Liver (tissue), 9 donors: ENCODE data around the gene NXN. TPM values are rescaled to one million over a fixed set of nuclear protein-coding genes. Genes with fewer than 3 reads are reported as not detected.

ENCODE experiments used
- DNase-seq: peaks from one replicate; pipeline ENCODE4 v3.0.0-alpha.2; 2017; ENCODE audit warnings: low spot score
- H3K27ac ChIP-seq, 2 donors: one replicate each; pipeline ENCODE4 v1.7.0; 2013; ENCODE audit warnings: inconsistent platforms in 2 of 2, low read length in 2 of 2, control low read depth in 1 of 2, low read depth in 1 of 2, mild to moderate bottlenecking in 1 of 2
- H3K27me3 ChIP-seq, 4 donors: one replicate each; pipeline versions ENCODE4 v1.6.1 to v1.7.0; 2013; ENCODE audit warnings: low read length in 3 of 4, inconsistent platforms in 1 of 4, mild to moderate bottlenecking in 1 of 4, moderate library complexity in 1 of 4; ENCODE audit not compliant: control insufficient read depth in 4 of 4, insufficient read depth in 4 of 4
- H3K36me3 ChIP-seq, 4 donors: one replicate each; pipeline versions ENCODE4 v1.6.1 to v1.7.0; 2013; ENCODE audit warnings: low read length in 3 of 4, mild to moderate bottlenecking in 3 of 4, low read depth in 1 of 4, moderate library complexity in 1 of 4; ENCODE audit not compliant: control insufficient read depth in 4 of 4, insufficient read depth in 3 of 4
- H3K4me1 ChIP-seq, 4 donors: one replicate each; pipeline versions ENCODE4 v1.6.1 to v1.7.0; 2013; ENCODE audit warnings: low read length in 3 of 4, mild to moderate bottlenecking in 3 of 4, moderate library complexity in 1 of 4; ENCODE audit not compliant: control insufficient read depth in 4 of 4, insufficient read depth in 4 of 4
- H3K4me3 ChIP-seq, 3 donors: one replicate each; pipeline versions ENCODE4 v1.6.1 to v1.7.0; 2013; ENCODE audit warnings: low read length in 3 of 3, control low read depth in 1 of 3, low read depth in 1 of 3, mild to moderate bottlenecking in 1 of 3
- H3K9ac ChIP-seq, 2 donors: one replicate each; pipeline ENCODE4 v1.7.0; 2013; ENCODE audit warnings: low read length in 2 of 2, mild to moderate bottlenecking in 2 of 2, moderate library complexity in 2 of 2, control low read depth in 1 of 2, low read depth in 1 of 2
- H3K9me3 ChIP-seq, 4 donors: one replicate each; pipeline versions ENCODE4 v1.6.1 to v1.7.0; 2013; ENCODE audit warnings: low read length in 3 of 4; ENCODE audit not compliant: control insufficient read depth in 4 of 4
- FOXA1 ChIP-seq: IDR thresholded peaks from 2 replicates; pipeline ENCODE4 v1.6.1; 2016; ENCODE audit warnings: antibody characterized with exemption
- FOXA2 ChIP-seq: IDR thresholded peaks from 2 replicates; pipeline ENCODE4 v1.6.1; 2016; ENCODE audit warnings: antibody characterized with exemption
- GABPA ChIP-seq, 2 donors: IDR thresholded peaks in 1 of 2; conservative IDR thresholded peaks in 1 of 2; 2 replicates each; pipeline ENCODE4 v1.6.1; 2016; ENCODE audit warnings: antibody characterized with exemption in 2 of 2, mild to moderate bottlenecking in 1 of 2, moderate library complexity in 1 of 2
- HNF4A ChIP-seq, 2 donors: conservative IDR thresholded peaks; 2 replicates each; pipeline ENCODE4 v1.6.1; 2016; ENCODE audit warnings: antibody characterized with exemption in 2 of 2, mild to moderate bottlenecking in 2 of 2
- HNF4G ChIP-seq: IDR thresholded peaks from 2 replicates; pipeline ENCODE4 v1.6.1; 2016; ENCODE audit warnings: antibody characterized with exemption
- NR2F2 ChIP-seq: IDR thresholded peaks from 2 replicates; pipeline ENCODE4 v1.6.1; 2016; ENCODE audit warnings: antibody characterized with exemption
- RAD21 ChIP-seq, 2 donors: IDR thresholded peaks; 2 replicates each; pipeline ENCODE4 v1.6.1; 2016; ENCODE audit warnings: antibody characterized with exemption in 2 of 2, mild to moderate bottlenecking in 2 of 2
- RXRA ChIP-seq, 2 donors: IDR thresholded peaks; 2 replicates each; pipeline ENCODE4 v1.6.1; 2017 to 2018; ENCODE audit warnings: antibody characterized with exemption in 2 of 2, mild to moderate bottlenecking in 1 of 2
- SP1 ChIP-seq: IDR thresholded peaks from 2 replicates; pipeline ENCODE4 v1.6.1; 2018; ENCODE audit warnings: antibody characterized with exemption, mild to moderate bottlenecking
- YY1 ChIP-seq: IDR thresholded peaks from 2 replicates; pipeline ENCODE4 v1.6.1; 2016; ENCODE audit warnings: antibody characterized with exemption, mild to moderate bottlenecking
- WGBS: extraction: QIAGEN DNeasy Blood & Tissue Kit; methylation state at CpG from one replicate; pipeline ENCODE4 v1.1.7; 2013; 5-methylcytosine and 5-hydroxymethylcytosine counted together
- polyA plus RNA-seq, 2 donors: library from polyadenylated mRNA; stranded (reverse) in 1 of 2; unstranded in 1 of 2; fragments of 200-250 nt in 1 of 2; fragments of >200 nt in 1 of 2; fragmentation: Nextera tagmentation in 1 of 2; extraction: Ambion mirVana in 1 of 2; gene quantifications; one replicate each; pipeline versions ENCODE4 v1.2.1 to v1.2.3, GENCODE V29; 2013 to 2015
- total RNA-seq, 2 donors: library from RNA; depleted of rRNA; stranded (reverse); fragments of >200 nt; gene quantifications; one replicate each; pipeline ENCODE4 v1.2.3, GENCODE V29; 2014
- TF ChIP-seq, protein P1 (sequence below): IDR thresholded peaks from 2 replicates; pipeline ENCODE4 v1.6.1; 2016; ENCODE audit warnings: antibody characterized with exemption
- TF ChIP-seq, protein P2 (sequence below): IDR thresholded peaks from 2 replicates; pipeline ENCODE4 v1.6.1; 2016; ENCODE audit warnings: antibody characterized with exemption
- TF ChIP-seq, protein P3 (sequence below): IDR thresholded peaks from 2 replicates; pipeline ENCODE4 v1.6.1; 2016; ENCODE audit warnings: antibody characterized with exemption, mild to moderate bottlenecking
- donor health status: healthy.
- donor health status: healthy.
- donor health status: healthy.
- donor health status: healthy.
- donor health status: healthy.

The NXN gene
- total and polyA plus RNA-seq, 4 donors = 2.3 to 4.5 (median 3.3) TPM

DNA sequence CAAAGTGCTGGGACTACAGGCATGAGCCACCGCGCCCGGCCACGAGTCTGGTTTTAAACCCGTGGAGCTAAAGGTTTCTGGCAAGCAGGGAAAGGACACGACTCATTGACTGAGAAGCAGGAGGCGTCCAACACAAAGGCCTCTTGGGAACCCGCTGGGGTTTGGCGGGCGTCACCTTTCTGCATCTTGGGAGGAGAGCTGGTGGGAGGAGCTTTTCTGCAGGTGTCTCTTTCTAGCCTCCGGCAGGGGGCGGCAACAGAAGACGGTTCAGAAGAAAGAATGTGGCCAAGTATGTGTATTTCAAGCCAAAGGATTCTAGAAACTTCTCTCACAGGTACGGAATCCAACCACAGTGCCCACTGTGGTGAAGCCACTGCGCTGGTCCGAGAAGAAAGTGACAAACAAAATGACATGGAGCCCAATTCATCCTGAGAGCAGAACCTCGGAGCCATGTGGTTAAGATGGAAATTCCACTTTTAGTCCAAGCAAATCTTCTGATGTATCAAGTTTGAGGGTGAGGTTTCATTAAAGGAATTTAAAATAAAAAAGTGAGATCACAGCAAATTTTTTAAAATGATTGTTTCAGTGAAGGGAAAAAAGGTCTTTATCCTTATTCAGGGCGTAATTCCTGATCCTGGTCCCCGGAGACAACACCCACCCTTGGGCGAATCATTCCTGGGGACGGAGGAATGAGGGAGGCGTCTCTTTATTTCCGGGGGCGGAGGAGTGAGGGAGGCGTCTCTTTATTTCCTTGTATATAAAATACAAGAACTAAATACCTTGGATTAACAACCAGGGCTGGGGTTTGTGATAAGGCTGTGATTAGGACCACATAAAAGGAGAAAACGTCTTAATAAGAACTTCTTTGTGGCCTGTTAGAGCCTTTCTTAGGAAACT, 99.8 kb downstream of the NXN start (continued):
- TF ChIP-seq, protein P1, sequence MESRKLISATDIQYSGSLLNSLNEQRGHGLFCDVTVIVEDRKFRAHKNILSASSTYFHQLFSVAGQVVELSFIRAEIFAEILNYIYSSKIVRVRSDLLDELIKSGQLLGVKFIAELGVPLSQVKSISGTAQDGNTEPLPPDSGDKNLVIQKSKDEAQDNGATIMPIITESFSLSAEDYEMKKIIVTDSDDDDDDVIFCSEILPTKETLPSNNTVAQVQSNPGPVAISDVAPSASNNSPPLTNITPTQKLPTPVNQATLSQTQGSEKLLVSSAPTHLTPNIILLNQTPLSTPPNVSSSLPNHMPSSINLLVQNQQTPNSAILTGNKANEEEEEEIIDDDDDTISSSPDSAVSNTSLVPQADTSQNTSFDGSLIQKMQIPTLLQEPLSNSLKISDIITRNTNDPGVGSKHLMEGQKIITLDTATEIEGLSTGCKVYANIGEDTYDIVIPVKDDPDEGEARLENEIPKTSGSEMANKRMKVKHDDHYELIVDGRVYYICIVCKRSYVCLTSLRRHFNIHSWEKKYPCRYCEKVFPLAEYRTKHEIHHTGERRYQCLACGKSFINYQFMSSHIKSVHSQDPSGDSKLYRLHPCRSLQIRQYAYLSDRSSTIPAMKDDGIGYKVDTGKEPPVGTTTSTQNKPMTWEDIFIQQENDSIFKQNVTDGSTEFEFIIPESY = no peak
- TF ChIP-seq RAD21 (IDR thresholded peaks at IDR 0.05) (peak; percentile 75 to 78), HNF4A (conservative IDR thresholded peaks at IDR 0.05) (peak in 1 of 2 donors; percentile 16)

DNA sequence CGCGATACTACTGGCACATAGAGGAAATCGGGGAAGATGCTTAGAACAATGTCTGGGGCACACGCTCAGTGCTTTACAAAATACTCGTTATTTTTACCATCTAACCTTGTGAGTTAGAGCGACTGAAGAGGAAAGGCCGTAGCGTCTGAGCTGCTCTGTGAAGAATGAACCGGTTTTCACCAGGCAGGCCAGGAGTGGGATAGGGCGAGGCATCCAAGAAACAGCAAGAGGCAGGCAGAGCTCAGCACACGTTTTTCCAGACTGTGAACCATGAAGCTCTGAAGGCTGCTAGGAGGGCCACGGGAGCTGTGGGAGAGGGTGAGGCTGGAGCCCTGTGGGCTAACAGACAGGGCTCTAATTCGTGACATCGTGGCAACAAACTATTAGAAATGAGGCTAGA, 101.9 kb downstream of the NXN start:
- no peak overlapping the region for H3K27ac ChIP-seq
- H3K27me3 ChIP-seq = no peaks in the 10 kb centered on the region
- 89% methylated on average over 14 of the region's 14 CpGs for WGBS
- H3K4me3 ChIP-seq = no peak overlapping the region
- H3K9ac ChIP-seq = no peak overlapping the region
- no peak for DNase-seq
- no peaks in the 10 kb centered on the region for H3K36me3 ChIP-seq
- H3K9me3 ChIP-seq = no peaks in the 10 kb centered on the region
- peaks cover 0 to 5% (median under 1%) of the 10 kb centered on the region in 4 donors for H3K4me1 ChIP-seq
- no peak for TF ChIP-seq FOXA1
- TF ChIP-seq RXRA (IDR thresholded peaks at IDR 0.05) = no peak
- no peak for TF ChIP-seq HNF4A (conservative IDR thresholded peaks at IDR 0.05)
- no peak for TF ChIP-seq FOXA2
- no peak for TF ChIP-seq SP1
- TF ChIP-seq GABPA (IDR thresholded peaks at IDR 0.05 in 1 of 2, conservative IDR thresholded peaks at IDR 0.05 in 1 of 2) = no peak
- TF ChIP-seq RAD21 (IDR thresholded peaks at IDR 0.05) = no peak
- TF ChIP-seq, protein P1 = no peak
- no peak for TF ChIP-seq YY1
- no peak for TF ChIP-seq NR2F2
- TF ChIP-seq HNF4G = no peak
- TF ChIP-seq, protein P2, sequence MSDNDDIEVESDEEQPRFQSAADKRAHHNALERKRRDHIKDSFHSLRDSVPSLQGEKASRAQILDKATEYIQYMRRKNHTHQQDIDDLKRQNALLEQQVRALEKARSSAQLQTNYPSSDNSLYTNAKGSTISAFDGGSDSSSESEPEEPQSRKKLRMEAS = no peak
- TF ChIP-seq, protein P3, sequence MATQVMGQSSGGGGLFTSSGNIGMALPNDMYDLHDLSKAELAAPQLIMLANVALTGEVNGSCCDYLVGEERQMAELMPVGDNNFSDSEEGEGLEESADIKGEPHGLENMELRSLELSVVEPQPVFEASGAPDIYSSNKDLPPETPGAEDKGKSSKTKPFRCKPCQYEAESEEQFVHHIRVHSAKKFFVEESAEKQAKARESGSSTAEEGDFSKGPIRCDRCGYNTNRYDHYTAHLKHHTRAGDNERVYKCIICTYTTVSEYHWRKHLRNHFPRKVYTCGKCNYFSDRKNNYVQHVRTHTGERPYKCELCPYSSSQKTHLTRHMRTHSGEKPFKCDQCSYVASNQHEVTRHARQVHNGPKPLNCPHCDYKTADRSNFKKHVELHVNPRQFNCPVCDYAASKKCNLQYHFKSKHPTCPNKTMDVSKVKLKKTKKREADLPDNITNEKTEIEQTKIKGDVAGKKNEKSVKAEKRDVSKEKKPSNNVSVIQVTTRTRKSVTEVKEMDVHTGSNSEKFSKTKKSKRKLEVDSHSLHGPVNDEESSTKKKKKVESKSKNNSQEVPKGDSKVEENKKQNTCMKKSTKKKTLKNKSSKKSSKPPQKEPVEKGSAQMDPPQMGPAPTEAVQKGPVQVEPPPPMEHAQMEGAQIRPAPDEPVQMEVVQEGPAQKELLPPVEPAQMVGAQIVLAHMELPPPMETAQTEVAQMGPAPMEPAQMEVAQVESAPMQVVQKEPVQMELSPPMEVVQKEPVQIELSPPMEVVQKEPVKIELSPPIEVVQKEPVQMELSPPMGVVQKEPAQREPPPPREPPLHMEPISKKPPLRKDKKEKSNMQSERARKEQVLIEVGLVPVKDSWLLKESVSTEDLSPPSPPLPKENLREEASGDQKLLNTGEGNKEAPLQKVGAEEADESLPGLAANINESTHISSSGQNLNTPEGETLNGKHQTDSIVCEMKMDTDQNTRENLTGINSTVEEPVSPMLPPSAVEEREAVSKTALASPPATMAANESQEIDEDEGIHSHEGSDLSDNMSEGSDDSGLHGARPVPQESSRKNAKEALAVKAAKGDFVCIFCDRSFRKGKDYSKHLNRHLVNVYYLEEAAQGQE = no peak
